ENCODE measurements around the gene CNTN2.

DNA sequence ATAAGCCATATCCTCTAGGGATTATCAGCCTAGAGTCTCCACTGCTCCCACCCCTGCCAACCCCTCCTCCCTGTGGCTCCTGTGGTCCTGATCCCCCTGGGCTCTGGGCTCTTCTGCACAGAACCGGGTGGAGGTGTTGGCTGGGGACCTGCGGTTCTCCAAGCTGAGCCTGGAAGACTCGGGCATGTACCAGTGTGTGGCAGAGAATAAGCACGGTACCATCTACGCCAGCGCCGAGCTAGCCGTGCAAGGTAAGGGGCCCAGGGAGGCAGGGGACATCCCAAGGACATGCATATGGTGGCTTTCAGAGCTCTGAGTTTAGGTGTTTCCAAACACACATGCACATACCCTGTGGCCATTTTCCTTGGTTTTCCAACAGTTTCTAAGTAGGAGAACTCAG, 19.3 kb downstream of the CNTN2 start:
- TF ChIP-seq, protein P1, sequence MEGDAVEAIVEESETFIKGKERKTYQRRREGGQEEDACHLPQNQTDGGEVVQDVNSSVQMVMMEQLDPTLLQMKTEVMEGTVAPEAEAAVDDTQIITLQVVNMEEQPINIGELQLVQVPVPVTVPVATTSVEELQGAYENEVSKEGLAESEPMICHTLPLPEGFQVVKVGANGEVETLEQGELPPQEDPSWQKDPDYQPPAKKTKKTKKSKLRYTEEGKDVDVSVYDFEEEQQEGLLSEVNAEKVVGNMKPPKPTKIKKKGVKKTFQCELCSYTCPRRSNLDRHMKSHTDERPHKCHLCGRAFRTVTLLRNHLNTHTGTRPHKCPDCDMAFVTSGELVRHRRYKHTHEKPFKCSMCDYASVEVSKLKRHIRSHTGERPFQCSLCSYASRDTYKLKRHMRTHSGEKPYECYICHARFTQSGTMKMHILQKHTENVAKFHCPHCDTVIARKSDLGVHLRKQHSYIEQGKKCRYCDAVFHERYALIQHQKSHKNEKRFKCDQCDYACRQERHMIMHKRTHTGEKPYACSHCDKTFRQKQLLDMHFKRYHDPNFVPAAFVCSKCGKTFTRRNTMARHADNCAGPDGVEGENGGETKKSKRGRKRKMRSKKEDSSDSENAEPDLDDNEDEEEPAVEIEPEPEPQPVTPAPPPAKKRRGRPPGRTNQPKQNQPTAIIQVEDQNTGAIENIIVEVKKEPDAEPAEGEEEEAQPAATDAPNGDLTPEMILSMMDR (IDR thresholded peaks at IDR 0.05) = no peak
- TF ChIP-seq POLR2A (IDR thresholded peaks at IDR 0.05) (no peak), POLR2AphosphoS5 (IDR thresholded peaks at IDR 0.05) (no peak), EP300 (IDR thresholded peaks at IDR 0.05) (no peak)
